Measurements from ENCODE around the gene TBATA.

The TBATA gene

GRCh38 chr10:70753841-70754621 lies 31.1 kb downstream of the TBATA start:
- TF ChIP-seq ZNF274 (IDR thresholded peaks at IDR 0.05; ENCODE audit: low read depth, low read length), result no peak
- H3K4me3 ChIP-seq (ENCODE audit: low read length), result no peak overlapping the region

GRCh38 chr10:70753026-70753663 lies 32.0 kb downstream of the TBATA start:
- H3K4me3 ChIP-seq (ENCODE audit: low read length), result no peak overlapping the region
- no peak for TF ChIP-seq ZNF274 (IDR thresholded peaks at IDR 0.05; ENCODE audit: low read depth, low read length)

- no peak for TF ChIP-seq ZNF274 (IDR thresholded peaks at IDR 0.05; ENCODE audit: low read depth, low read length)
- no peak overlapping the region for H3K4me3 ChIP-seq (ENCODE audit: low read length)
Measured at GRCh38 chr10:70752571-70752970, 32.6 kb downstream of the TBATA start.

DNA sequence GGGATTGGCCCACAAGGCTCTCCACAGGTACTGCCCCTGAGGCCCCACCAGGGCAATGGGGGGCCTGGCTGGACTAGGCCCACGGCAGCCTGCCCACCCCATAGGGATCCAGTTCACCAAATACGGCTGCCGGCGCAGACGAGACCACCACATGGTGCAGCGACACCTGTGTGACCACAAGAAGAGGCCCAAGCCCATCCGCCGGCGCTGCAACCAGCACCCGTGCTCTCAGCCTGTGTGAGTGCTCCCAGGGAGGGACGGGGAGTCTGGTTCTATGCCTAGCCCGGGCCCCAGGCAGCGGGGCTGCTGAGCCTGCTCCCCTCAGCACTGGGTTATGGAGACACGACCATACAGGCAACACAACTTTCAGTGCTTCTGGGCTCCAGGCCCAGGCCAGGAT lies 33.2 kb downstream of the TBATA start:
- no peak for TF ChIP-seq ZNF274 (IDR thresholded peaks at IDR 0.05; ENCODE audit: low read depth, low read length)
- H3K4me3 ChIP-seq (ENCODE audit: low read length), result no peak overlapping the region

DNA sequence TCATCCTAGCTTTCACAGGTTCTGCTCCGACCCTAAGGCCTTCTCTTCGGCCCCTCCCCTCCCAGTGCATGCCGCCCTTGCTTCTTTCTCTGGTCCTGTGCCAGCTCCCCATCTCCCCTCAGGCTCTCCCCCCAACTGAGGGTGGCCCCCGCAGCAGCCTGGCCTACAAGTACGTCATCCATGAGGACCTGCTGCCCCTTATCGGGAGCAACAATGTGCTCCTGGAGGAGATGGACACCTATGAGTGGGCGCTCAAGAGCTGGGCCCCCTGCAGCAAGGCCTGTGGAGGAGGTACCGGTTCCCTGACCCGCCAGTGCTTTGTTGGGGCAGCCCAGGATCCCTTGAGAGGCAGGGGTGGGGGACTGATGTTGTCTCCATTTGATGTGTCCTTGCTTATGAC lies 33.8 kb downstream of the TBATA start:
- no peak for TF ChIP-seq ZNF274 (IDR thresholded peaks at IDR 0.05; ENCODE audit: low read depth, low read length)
- no peak overlapping the region for H3K4me3 ChIP-seq (ENCODE audit: low read length)

DNA sequence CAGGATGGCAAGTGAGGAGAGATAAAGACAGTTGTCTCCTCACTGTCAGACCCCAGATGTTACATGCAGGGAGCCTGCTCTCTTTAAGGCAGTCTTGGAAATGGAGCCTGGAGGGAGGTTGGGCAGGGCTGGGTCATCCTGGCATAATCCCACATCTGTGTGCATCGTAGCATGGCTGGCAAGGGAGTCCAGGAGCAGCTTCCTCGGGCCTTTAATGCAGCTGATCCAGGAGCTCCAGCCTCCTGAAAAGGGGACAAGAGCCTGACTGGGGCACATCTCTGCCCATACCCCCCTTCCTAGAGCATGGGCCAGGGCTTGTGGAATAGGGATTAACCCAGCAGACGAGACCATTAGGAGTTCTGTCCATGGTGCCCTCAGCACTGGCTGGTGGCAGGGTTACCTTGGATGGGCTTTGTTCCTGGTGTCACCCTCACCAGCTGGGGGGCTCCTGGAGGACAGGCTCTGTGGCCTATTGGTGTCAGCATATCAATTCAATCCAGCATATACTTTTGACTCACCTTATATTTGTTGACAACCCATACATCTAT lies 34.9 kb downstream of the TBATA start:
- TF ChIP-seq ZNF274 (IDR thresholded peaks at IDR 0.05; ENCODE audit: low read depth, low read length), result no peak
- no peak overlapping the region for H3K4me3 ChIP-seq (ENCODE audit: low read length)

- no peak for TF ChIP-seq ZNF274 (IDR thresholded peaks at IDR 0.05; ENCODE audit: low read depth, low read length)
- H3K4me3 ChIP-seq (ENCODE audit: low read length), result no peak overlapping the region
Measured at GRCh38 chr10:70749756-70750155, 35.4 kb downstream of the TBATA start.

DNA sequence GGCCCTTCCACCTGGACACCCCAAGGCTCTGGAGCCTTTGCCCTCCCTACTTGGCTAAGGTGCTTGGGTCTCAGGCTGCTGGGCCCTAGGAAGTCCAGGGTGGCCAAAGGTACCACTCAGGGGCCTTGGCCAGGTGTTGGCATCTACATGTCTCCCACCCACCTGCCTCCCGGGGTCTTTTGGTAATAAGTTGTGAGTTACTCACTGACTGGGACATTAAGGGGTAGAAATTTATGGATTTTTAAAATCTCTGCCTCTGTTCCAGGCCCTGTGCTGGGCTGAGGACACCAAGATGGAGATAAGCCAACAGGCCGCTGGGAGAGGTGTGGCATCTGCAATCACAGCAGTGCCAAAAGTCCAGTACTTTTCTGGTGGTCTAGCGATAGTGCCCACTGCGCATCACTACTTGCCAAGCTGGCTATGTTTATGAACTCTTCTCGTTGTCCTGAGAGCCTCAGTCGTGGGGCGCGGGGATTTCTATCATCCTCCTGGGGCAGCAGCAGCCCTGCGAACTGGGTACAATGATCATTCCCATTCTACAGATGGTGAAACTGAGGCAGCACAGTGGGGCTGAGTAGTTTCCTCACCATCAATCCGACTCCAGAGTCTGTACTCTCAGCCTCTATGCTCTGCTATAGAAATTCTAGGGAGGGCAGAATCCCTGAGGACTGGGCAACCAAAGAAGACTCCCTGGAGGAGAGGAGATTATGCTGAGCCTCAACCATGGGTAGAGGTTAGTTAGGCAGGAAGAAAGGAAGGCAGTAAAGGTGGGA lies 36.2 kb downstream of the TBATA start:
- no peak overlapping the region for H3K4me3 ChIP-seq (ENCODE audit: low read length)
- TF ChIP-seq ZNF274 (IDR thresholded peaks at IDR 0.05; ENCODE audit: low read depth, low read length), result no peak

DNA sequence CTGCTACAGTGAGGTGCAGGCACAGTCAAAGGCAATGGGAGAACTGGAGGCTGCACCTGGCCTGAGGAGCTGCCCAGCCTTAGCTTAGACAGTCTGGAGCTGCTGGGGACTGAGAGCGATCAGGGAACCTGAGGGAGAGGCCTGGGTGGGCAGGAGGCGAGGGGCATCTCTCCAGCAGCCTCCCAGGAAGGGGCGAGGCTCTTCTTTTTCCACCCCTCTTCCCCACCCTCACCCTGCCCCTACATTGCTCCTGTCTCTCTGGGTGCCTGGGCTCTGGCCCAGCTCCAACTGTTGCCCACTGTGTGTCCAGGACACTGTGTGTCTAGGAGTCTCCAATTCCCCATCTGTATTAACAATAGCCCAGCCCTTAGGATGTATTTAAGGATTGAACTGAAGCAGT lies 36.9 kb downstream of the TBATA start:
- no peak overlapping the region for H3K4me3 ChIP-seq (ENCODE audit: low read length)
- TF ChIP-seq ZNF274 (IDR thresholded peaks at IDR 0.05; ENCODE audit: low read depth, low read length), result no peak

- TF ChIP-seq ZNF274 (IDR thresholded peaks at IDR 0.05; ENCODE audit: low read depth, low read length), result no peak
- H3K4me3 ChIP-seq (ENCODE audit: low read length), result no peak overlapping the region
Measured at GRCh38 chr10:70747192-70747965, 37.8 kb downstream of the TBATA start.

GRCh38 chr10:70745555-70745954 lies 39.6 kb downstream of the TBATA start:
- TF ChIP-seq ZNF274 (IDR thresholded peaks at IDR 0.05; ENCODE audit: low read depth, low read length), result no peak
- H3K4me3 ChIP-seq (ENCODE audit: low read length), result no peak overlapping the region

DNA sequence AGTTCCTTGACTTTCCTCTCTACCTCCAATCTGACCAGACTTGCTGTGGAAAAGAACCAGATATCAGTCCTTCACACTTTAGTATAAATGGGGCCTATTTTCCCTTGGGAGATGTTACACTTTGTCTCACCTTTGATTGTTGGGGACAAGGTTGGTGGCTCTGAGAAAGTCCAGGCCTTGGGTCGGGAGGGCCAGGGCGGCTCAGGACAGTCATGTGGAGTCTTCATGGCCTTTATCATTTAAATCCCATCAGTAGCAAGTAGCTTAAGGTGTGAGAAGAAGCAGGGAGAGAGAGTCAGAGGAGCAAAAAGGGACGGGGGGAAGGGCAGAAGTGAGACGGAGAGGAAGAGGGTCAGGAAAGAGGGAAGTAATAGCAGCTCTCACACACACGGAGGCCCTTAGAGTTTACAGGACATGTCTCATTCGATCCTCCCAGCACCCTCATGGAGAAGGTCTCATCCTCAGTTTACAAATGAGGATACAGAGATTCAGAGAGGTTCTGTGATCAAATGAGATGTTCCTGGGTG lies 40.5 kb downstream of the TBATA start:
- TF ChIP-seq ZNF274 (IDR thresholded peaks at IDR 0.05; ENCODE audit: low read depth, low read length), result no peak
- H3K4me3 ChIP-seq (ENCODE audit: low read length), result no peak overlapping the region

DNA sequence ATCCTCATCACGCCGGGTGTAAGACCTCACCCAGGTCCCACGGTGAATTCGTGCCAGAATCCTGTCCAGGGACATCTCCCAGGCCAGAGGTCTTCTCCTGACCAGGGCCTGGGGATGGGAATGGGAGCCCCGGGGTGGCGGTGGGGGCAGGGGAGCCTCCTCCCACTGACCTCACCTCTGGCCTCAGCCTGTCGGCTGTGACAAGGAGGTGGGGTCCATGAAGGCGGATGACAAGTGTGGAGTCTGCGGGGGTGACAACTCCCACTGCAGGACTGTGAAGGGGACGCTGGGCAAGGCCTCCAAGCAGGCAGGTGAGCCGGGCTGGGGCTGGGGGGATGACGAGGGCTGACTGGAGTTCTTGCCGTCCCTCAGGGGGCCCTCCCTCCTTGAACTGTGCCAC lies 41.3 kb downstream of the TBATA start:
- no peak for TF ChIP-seq ZNF274 (IDR thresholded peaks at IDR 0.05; ENCODE audit: low read depth, low read length)
- H3K4me3 ChIP-seq (ENCODE audit: low read length), result no peak overlapping the region

DNA sequence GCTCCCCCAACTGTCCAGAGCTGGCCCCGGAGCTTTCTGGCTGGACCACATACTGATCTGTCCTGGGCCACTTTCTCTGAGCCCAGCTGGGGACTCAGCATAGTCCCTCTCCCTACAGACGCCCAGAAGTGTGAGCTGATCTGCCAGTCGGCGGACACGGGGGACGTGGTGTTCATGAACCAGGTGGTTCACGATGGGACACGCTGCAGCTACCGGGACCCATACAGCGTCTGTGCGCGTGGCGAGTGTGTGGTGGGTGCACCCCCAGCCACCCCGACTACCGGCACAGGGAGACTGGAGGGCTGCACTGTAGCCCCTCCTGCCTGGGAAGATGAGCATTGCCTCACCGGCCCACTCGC lies 41.8 kb downstream of the TBATA start:
- no peak for TF ChIP-seq ZNF274 (IDR thresholded peaks at IDR 0.05; ENCODE audit: low read depth, low read length)

More for the DNA sequence above, 41.8 kb downstream of the TBATA start:
- H3K4me3 ChIP-seq (ENCODE audit: low read length), result no peak overlapping the region

Data from GM08714 (cell line).